K562 (cell line): ENCODE data around the gene GNG14. TPM values are rescaled to one million over a fixed set of nuclear protein-coding genes. Genes with fewer than 3 reads are reported as not detected.

ENCODE experiments used
- ARHGAP35 ChIP-seq: fragments of 450-650 bp; IDR thresholded peaks from 2 replicates; pipeline ENCODE4 v1.6.1; 2018; ENCODE audit not compliant: partially characterized antibody
- ATF3 ChIP-seq, 2 experiments: fragments of 450-650 bp in 1 of 2; sonication (generic) in 1 of 2; formaldehyde crosslinking in 1 of 2; IDR thresholded peaks in 1 of 2; conservative IDR thresholded peaks in 1 of 2; 2 replicates each; pipeline versions ENCODE4 v1.6.1 to v1.8.1; 2016 to 2023; ENCODE audit warnings: mild to moderate bottlenecking in 2 of 2, moderate library complexity in 2 of 2, inconsistent platforms in 1 of 2, missing genetic modification reagents in 1 of 2
- E2F5 ChIP-seq: sonication (generic); formaldehyde crosslinking; IDR thresholded peaks from 2 replicates; pipeline ENCODE4 v1.8.0; 2022; ENCODE audit warnings: mild to moderate bottlenecking, missing genetic modification reagents
- ETV5 ChIP-seq: sonication (generic); formaldehyde crosslinking; IDR thresholded peaks from 2 replicates; pipeline ENCODE4 v1.4.0; 2020; ENCODE audit warnings: low read depth, mild to moderate bottlenecking, missing genetic modification reagents
- LCOR ChIP-seq: sonication (generic); formaldehyde crosslinking; IDR thresholded peaks from 2 replicates; pipeline ENCODE4 v1.8.0; 2022; ENCODE audit warnings: mild to moderate bottlenecking, missing genetic modification reagents
- MEIS2 ChIP-seq: fragments of 450-650 bp; IDR thresholded peaks from 2 replicates; pipeline ENCODE4 v1.6.1; 2014; ENCODE audit warnings: mild to moderate bottlenecking; ENCODE audit not compliant: partially characterized antibody
- MGA ChIP-seq: fragments of 450-650 bp; IDR thresholded peaks from 2 replicates; pipeline ENCODE4 v1.6.1; 2016; ENCODE audit warnings: mild to moderate bottlenecking, moderate library complexity
- NCOR1 ChIP-seq: fragments of 450-650 bp; IDR thresholded peaks from 2 replicates; pipeline ENCODE4 v1.6.1; 2016; ENCODE audit warnings: mild to moderate bottlenecking, moderate library complexity
- SMAD1 ChIP-seq: fragments of 150-350 bp; IDR thresholded peaks from 2 replicates; pipeline ENCODE4 v1.6.1; 2014; ENCODE audit warnings: low read length, low read depth; ENCODE audit not compliant: partially characterized antibody
- SNAPC5 ChIP-seq: fragments of 250-450 bp; sonication (Bioruptor Pico); IDR thresholded peaks from 2 replicates; pipeline ENCODE4 v1.8.0; 2021; ENCODE audit warnings: moderate library complexity, mild to moderate bottlenecking, inconsistent platforms
- ZBTB7A ChIP-seq: IDR thresholded peaks from 2 replicates; pipeline ENCODE4 v1.6.1; 2011; ENCODE audit warnings: low read depth, mild to moderate bottlenecking, low read length, moderate library complexity, borderline replicate concordance; ENCODE audit not compliant: control insufficient read depth
- ZFX ChIP-seq: sonication (generic); formaldehyde crosslinking; IDR thresholded peaks from 2 replicates; pipeline ENCODE4 v1.8.0; 2022; ENCODE audit warnings: mild to moderate bottlenecking, missing genetic modification reagents, moderate library complexity
- polyA plus RNA-seq, 8 experiments: library from polyadenylated mRNA; depleted of rRNA in 4 of 8; stranded (reverse) in 5 of 8; unstranded in 3 of 8; fragments of >200 nt; fragmentation: Nextera tagmentation in 2 of 8; fragmentation: Illumina TruSeq in 1 of 8; extraction: Ambion mirVana in 2 of 8; extraction: Trizol in 1 of 8; gene quantifications; 2 replicates each; pipeline versions ENCODE4 v1.2.1 to v1.2.3, GENCODE V29; 2011 to 2014; ENCODE audit warnings: inconsistent platforms in 1 of 8, missing spikeins in 1 of 8
- total RNA-seq, 7 experiments: library from RNA; depleted of rRNA in 6 of 7; stranded (reverse); fragments of >200 nt in 6 of 7; fragmentation: Illumina TruSeq in 2 of 7; extraction: Trizol in 2 of 7; gene quantifications; 2 replicates each; pipeline versions ENCODE4 v1.2.1 to v1.2.3, GENCODE V29; 2011 to 2021; ENCODE audit warnings: low replicate concordance in 1 of 7

Gene GNG14
- total and polyA plus RNA-seq, 9 of the 15 experiments (the other 6 are each of a cell fraction or from before 2014, with no cell fraction given): not detected

GRCh38 chr19:12669270-12670158 is 18.3 kb upstream of the GNG14 start (continued):
- peak; percentile 61; the same call in 1 of the 2 replicates for TF ChIP-seq MGA
- TF ChIP-seq ZBTB7A: peak; percentile 40; the same call in 1 of the 2 replicates
- no peak for TF ChIP-seq SNAPC5 (CRISPR knock-in tag)
- no peak for TF ChIP-seq MEIS2
- TF ChIP-seq SMAD1: no peak
- TF ChIP-seq E2F5: 0 out of 2 replicates have a peak, but pooled peaks have one; percentile 42
- 0 out of 2 replicates have a peak, but pooled peaks have one; percentile 64 for TF ChIP-seq ETV5
- TF ChIP-seq ATF3 (IDR thresholded peaks at IDR 0.05): peak; percentile 58
- TF ChIP-seq ATF3 (CRISPR knock-in tag; conservative IDR thresholded peaks at IDR 0.05): no peak
- peak; percentile 87 for TF ChIP-seq ZFX (CRISPR knock-in tag)
- TF ChIP-seq ARHGAP35: no peak
- TF ChIP-seq LCOR (CRISPR knock-in tag): peak; percentile 62; the same call in 1 of the 2 replicates
- TF ChIP-seq NCOR1: peak; percentile 19; the same call in 1 of the 2 replicates
